ENCODE results near the gene FGFR2.

Gene FGFR2

GRCh38 chr10:121459279-121459621 lies 139.0 kb downstream of the FGFR2 start:
- DNase-seq (ENCODE audit: low read depth) = no peak
- no peak for TF ChIP-seq CTCF (conservative IDR thresholded peaks at IDR 0.05; ENCODE audit: control insufficient read depth, insufficient read depth, low read depth, low read length)
- no peak overlapping the region for H3K4me3 ChIP-seq (ENCODE audit: control insufficient read depth, low read depth, low read length)

DNA sequence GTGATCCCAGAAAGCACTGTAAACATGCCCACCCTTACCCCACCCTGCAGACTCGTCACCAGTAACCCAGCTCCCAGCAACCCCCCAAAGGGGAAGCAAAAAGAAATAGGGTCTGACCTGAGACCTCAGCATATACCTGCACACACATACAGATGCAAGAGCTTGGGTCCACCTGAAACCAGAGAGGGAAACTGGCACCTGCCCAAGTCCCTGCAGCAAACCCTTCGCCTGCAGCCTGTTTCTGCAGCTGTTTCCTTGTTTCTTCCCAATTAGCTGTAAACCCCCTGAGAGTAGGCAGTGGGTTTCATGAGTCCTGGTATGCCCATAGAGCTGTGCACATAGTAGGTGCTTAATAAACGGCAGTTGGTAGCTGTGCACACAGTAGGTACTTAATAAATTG lies 140.5 kb downstream of the FGFR2 start:
- no peak for TF ChIP-seq CTCF (conservative IDR thresholded peaks at IDR 0.05; ENCODE audit: control insufficient read depth, insufficient read depth, low read depth, low read length)
- H3K4me3 ChIP-seq (ENCODE audit: control insufficient read depth, low read depth, low read length) = no peak overlapping the region
- no peak for DNase-seq (ENCODE audit: low read depth)

DNA sequence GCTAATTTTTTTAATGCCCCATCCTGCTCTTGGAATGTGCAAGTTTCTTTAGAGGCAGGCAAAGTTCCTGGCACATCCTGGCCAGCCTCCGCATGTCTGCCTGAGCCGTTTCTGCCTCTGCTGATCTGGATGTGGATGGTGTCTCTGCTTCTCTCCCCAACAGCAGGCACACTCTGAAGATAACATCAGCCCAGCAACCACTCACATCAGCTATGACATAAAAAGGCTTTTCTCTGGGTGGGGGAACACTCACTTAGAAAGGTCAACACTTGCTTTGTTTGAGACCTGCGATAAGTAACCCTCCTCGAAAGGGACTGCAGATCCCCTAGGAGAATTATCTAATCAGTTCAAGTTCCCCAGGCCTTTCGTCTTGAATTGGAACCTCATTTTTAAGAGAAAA lies 142.9 kb downstream of the FGFR2 start:
- no peak for TF ChIP-seq CTCF (conservative IDR thresholded peaks at IDR 0.05; ENCODE audit: control insufficient read depth, insufficient read depth, low read depth, low read length)
- H3K4me3 ChIP-seq (ENCODE audit: control insufficient read depth, low read depth, low read length) = no peak overlapping the region
- no peak for DNase-seq (ENCODE audit: low read depth)

- DNase-seq (ENCODE audit: low read depth) = no peak
- H3K4me3 ChIP-seq (ENCODE audit: control insufficient read depth, low read depth, low read length) = no peak overlapping the region
- no peak for TF ChIP-seq CTCF (conservative IDR thresholded peaks at IDR 0.05; ENCODE audit: control insufficient read depth, insufficient read depth, low read depth, low read length)
These were observed 143.5 kb downstream of the FGFR2 start for GRCh38 chr10:121454781-121455180.

GRCh38 chr10:121453160-121453559 lies 145.1 kb downstream of the FGFR2 start:
- no peak overlapping the region for H3K4me3 ChIP-seq (ENCODE audit: control insufficient read depth, low read depth, low read length)
- no peak for TF ChIP-seq CTCF (conservative IDR thresholded peaks at IDR 0.05; ENCODE audit: control insufficient read depth, insufficient read depth, low read depth, low read length)
- DNase-seq (ENCODE audit: low read depth) = no peak

GRCh38 chr10:121452581-121452980 lies 145.7 kb downstream of the FGFR2 start:
- DNase-seq (ENCODE audit: low read depth) = no peak
- H3K4me3 ChIP-seq (ENCODE audit: control insufficient read depth, low read depth, low read length) = no peak overlapping the region
- no peak for TF ChIP-seq CTCF (conservative IDR thresholded peaks at IDR 0.05; ENCODE audit: control insufficient read depth, insufficient read depth, low read depth, low read length)

GRCh38 chr10:121450247-121450646 lies 148.0 kb downstream of the FGFR2 start:
- no peak overlapping the region for H3K4me3 ChIP-seq (ENCODE audit: control insufficient read depth, low read depth, low read length)
- TF ChIP-seq CTCF (conservative IDR thresholded peaks at IDR 0.05; ENCODE audit: control insufficient read depth, insufficient read depth, low read depth, low read length) = no peak
- no peak for DNase-seq (ENCODE audit: low read depth)

Measured in fibroblast of mammary gland (primary cell).